K562 (cell line): ENCODE data around the gene TUT1. TPM values are rescaled to one million over a fixed set of nuclear protein-coding genes. Genes with fewer than 3 reads are reported as not detected.
A peak's percentile ranks its signal among the peaks of the same experiment; 100 is the strongest.

Source experiments
- CBX5 ChIP-seq: IDR thresholded peaks from 2 replicates; pipeline ENCODE4 v1.6.1; 2014; ENCODE audit warnings: low read depth, borderline replicate concordance
- CUX1 ChIP-seq: fragments of 200-800 bp; sonication (Bioruptor generic); IDR thresholded peaks from 2 replicates; pipeline ENCODE4 v1.6.1; 2016; ENCODE audit warnings: missing genetic modification characterization, missing compliant biosample characterization
- HINFP ChIP-seq: fragments of 450-650 bp; conservative IDR thresholded peaks from 2 replicates; pipeline ENCODE4 v1.6.1; 2016; ENCODE audit warnings: missing genetic modification characterization, low read depth, mild to moderate bottlenecking, control low read depth, missing compliant biosample characterization
- KLF13 ChIP-seq: fragments of 450-650 bp; IDR thresholded peaks from 2 replicates; pipeline ENCODE4 v1.6.1; 2016; ENCODE audit warnings: missing genetic modification characterization, low read depth, mild to moderate bottlenecking, missing compliant biosample characterization, moderate library complexity, borderline replicate concordance
- MCM3 ChIP-seq: fragments of 450-650 bp; IDR thresholded peaks from 2 replicates; pipeline ENCODE4 v1.6.1; 2016
- NCOA1 ChIP-seq: fragments of 450-650 bp; IDR thresholded peaks from 2 replicates; pipeline ENCODE4 v1.6.1; 2016; ENCODE audit warnings: low read depth
- PHF21A ChIP-seq: fragments of 450-650 bp; IDR thresholded peaks from 2 replicates; pipeline ENCODE4 v1.6.1; 2017; ENCODE audit warnings: low read depth, borderline replicate concordance
- PYGO2 ChIP-seq: fragments of 450-650 bp; IDR thresholded peaks from 2 replicates; pipeline ENCODE4 v1.6.1; 2016; ENCODE audit warnings: mild to moderate bottlenecking, missing genetic modification characterization, moderate library complexity, missing compliant biosample characterization
- SNRNP70 ChIP-seq: fragments of 200-400 bp; formaldehyde crosslinking; optimal IDR thresholded peaks from 2 replicates; pipeline ENCODE3; 2017; ENCODE audit warnings: low read depth, low read length
- ZBTB8A ChIP-seq: fragments of 450-650 bp; IDR thresholded peaks from 2 replicates; pipeline ENCODE4 v1.6.1; 2018; ENCODE audit warnings: mild to moderate bottlenecking, moderate library complexity; ENCODE audit not compliant: partially characterized antibody
- ZNF764 ChIP-seq: fragments of 250-450 bp; sonication (Bioruptor Pico); IDR thresholded peaks from 2 replicates; pipeline ENCODE4 v1.4.0; 2020; ENCODE audit warnings: low read depth, mild to moderate bottlenecking, moderate library complexity
- polyA plus RNA-seq, 8 experiments: library from polyadenylated mRNA; depleted of rRNA in 4 of 8; stranded (reverse) in 5 of 8; unstranded in 3 of 8; fragments of >200 nt; fragmentation: Nextera tagmentation in 2 of 8; fragmentation: Illumina TruSeq in 1 of 8; extraction: Ambion mirVana in 2 of 8; extraction: Trizol in 1 of 8; gene quantifications; 2 replicates each; pipeline versions ENCODE4 v1.2.1 to v1.2.3, GENCODE V29; 2011 to 2014; ENCODE audit warnings: inconsistent platforms in 1 of 8, missing spikeins in 1 of 8
- total RNA-seq, 7 experiments: library from RNA; depleted of rRNA in 6 of 7; stranded (reverse); fragments of >200 nt in 6 of 7; fragmentation: Illumina TruSeq in 2 of 7; extraction: Trizol in 2 of 7; gene quantifications; 2 replicates each; pipeline versions ENCODE4 v1.2.1 to v1.2.3, GENCODE V29; 2011 to 2021; ENCODE audit warnings: low replicate concordance in 1 of 7
- TF ChIP-seq, protein P1 (sequence below): fragments of 150-350 bp; IDR thresholded peaks from 2 replicates; pipeline ENCODE4 v1.6.1; 2014; ENCODE audit warnings: low read depth, mild to moderate bottlenecking, low read length, borderline replicate concordance

The TUT1 gene
- total and polyA plus RNA-seq, 9 of the 15 experiments (the other 6 are each of a cell fraction or from before 2014, with no cell fraction given), result 0.66 to 44.3 (median 15.7) TPM

DNA sequence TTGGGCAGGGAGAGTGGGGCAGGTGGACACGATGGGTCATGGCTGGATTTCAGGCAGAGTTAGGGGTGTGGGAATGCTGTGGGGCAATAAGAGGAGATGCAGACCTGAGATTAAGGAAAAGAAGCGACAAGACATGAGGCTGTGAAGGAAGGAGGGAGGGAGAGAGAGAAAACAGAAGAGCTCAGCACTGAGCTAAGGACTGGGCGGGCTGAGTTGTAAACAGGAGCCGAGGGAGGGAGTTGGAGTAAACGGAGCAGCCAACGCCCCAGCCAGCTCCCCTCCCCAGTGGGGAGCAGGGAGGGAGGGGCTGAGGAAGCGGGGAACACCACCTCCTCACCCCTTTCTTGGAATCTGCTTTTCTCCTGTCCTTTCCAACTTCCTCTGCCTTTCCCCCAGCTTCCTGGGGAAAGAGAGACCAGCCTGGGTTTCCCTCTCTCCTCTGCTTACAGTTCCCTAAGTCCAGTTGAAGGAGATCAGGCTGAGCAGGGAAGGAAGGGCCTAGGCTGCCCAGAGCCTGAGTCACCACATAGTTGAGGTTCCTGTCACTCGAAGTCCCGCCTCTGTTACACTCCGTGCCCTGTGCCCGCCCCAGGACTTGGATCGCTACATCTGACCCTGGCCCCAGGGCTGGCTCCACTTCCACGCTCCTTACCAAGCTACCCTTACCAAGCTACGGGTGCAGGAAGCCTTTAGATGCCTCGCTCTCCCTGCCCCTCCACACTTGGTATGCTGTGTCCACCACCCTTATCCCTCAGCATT, 38.1 kb downstream of the TUT1 start (continued):
- TF ChIP-seq HINFP (tag), result no peak
- 0 out of 2 replicates have a peak, but pooled peaks have one; percentile 15 for TF ChIP-seq PHF21A
- no peak for TF ChIP-seq KLF13 (tag)
- TF ChIP-seq CUX1 (CRISPR knock-in tag), result no peak
- TF ChIP-seq SNRNP70, result no peak
- TF ChIP-seq NCOA1, result peak; percentile 56; the same call in 1 of the 2 replicates
- TF ChIP-seq MCM3, result no peak
- no peak for TF ChIP-seq ZBTB8A
- TF ChIP-seq, protein P1, sequence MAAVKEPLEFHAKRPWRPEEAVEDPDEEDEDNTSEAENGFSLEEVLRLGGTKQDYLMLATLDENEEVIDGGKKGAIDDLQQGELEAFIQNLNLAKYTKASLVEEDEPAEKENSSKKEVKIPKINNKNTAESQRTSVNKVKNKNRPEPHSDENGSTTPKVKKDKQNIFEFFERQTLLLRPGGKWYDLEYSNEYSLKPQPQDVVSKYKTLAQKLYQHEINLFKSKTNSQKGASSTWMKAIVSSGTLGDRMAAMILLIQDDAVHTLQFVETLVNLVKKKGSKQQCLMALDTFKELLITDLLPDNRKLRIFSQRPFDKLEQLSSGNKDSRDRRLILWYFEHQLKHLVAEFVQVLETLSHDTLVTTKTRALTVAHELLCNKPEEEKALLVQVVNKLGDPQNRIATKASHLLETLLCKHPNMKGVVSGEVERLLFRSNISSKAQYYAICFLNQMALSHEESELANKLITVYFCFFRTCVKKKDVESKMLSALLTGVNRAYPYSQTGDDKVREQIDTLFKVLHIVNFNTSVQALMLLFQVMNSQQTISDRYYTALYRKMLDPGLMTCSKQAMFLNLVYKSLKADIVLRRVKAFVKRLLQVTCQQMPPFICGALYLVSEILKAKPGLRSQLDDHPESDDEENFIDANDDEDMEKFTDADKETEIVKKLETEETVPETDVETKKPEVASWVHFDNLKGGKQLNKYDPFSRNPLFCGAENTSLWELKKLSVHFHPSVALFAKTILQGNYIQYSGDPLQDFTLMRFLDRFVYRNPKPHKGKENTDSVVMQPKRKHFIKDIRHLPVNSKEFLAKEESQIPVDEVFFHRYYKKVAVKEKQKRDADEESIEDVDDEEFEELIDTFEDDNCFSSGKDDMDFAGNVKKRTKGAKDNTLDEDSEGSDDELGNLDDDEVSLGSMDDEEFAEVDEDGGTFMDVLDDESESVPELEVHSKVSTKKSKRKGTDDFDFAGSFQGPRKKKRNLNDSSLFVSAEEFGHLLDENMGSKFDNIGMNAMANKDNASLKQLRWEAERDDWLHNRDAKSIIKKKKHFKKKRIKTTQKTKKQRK, result no peak
- no peak for TF ChIP-seq PYGO2 (tag)
- no peak for TF ChIP-seq CBX5
- TF ChIP-seq ZNF764 (CRISPR knock-in tag), result no peak
